GM10847 (cell line): Measurements from ENCODE around the gene ANKS1A.

Source experiments
- POLR2A ChIP-seq: IDR thresholded peaks from 2 replicates; pipeline ENCODE4 v1.6.1; 2011; ENCODE audit not compliant: insufficient read length; ENCODE audit errors: extremely low read depth

The ANKS1A gene

GRCh38 chr6:35080016-35080680, 191.1 kb downstream of the ANKS1A start:
- no peak for TF ChIP-seq POLR2A

GRCh38 chr6:35080821-35081425, 191.9 kb downstream of the ANKS1A start:
- TF ChIP-seq POLR2A, result no peak

GRCh38 chr6:35081426-35081851, 192.4 kb downstream of the ANKS1A start:
- no peak for TF ChIP-seq POLR2A

GRCh38 chr6:35082046-35082732, 193.1 kb downstream of the ANKS1A start:
- TF ChIP-seq POLR2A, result no peak

DNA sequence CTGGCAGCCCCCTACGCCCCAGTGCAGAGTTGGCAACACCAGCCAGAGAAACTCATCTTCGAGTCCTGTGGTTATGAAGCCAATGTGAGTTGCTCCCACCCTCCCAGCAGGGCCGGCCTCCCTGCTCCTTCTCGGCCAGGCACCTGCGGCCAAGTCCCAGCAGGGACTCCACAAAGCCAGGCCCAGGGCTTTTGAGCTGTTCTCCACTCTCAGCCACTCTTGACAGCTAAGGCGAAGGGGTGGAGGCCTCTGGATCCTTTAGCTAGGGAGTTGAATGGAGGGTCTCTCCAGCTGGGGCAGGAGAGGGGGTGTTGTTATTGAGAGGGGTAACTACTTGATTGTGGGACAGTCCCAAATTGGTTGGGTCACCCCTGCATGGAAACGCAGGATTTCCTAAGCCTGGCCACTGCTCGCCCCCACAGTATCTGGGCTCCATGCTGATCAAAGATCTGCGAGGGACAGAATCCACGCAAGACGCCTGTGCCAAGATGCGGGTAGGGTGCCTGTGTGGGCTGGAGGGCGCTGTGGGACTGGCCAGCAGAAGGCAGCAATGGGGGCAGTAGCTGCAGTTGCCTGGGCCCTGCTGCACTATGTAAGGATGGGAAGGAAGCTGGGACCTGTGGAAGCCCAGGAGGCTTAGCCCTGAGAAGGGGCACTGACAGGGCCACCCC, 193.8 kb downstream of the ANKS1A start:
- TF ChIP-seq POLR2A, result no peak

DNA sequence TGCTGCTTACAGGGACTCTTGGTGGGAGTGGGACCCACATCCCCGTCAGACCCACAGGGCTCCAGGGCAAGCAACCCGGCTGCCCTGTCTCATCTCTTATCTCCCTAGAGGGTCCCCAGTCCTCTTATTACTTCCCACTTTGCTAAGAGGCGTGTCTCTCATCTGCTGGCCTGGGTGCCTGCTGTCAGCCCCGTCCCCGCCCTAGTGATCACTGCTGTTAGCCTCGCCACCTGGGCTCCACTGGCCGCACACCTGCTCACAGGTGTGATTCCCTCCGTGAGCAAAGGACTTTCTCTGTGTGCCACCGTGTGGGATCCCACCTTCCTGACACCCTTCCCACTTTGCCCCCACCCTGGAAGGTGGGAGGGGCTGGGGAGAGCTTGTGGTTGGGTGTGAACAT, 194.5 kb downstream of the ANKS1A start:
- no peak for TF ChIP-seq POLR2A

GRCh38 chr6:35084041-35084491, 195.0 kb downstream of the ANKS1A start:
- TF ChIP-seq POLR2A, result no peak

GRCh38 chr6:35084511-35085203, 195.6 kb downstream of the ANKS1A start:
- no peak for TF ChIP-seq POLR2A

DNA sequence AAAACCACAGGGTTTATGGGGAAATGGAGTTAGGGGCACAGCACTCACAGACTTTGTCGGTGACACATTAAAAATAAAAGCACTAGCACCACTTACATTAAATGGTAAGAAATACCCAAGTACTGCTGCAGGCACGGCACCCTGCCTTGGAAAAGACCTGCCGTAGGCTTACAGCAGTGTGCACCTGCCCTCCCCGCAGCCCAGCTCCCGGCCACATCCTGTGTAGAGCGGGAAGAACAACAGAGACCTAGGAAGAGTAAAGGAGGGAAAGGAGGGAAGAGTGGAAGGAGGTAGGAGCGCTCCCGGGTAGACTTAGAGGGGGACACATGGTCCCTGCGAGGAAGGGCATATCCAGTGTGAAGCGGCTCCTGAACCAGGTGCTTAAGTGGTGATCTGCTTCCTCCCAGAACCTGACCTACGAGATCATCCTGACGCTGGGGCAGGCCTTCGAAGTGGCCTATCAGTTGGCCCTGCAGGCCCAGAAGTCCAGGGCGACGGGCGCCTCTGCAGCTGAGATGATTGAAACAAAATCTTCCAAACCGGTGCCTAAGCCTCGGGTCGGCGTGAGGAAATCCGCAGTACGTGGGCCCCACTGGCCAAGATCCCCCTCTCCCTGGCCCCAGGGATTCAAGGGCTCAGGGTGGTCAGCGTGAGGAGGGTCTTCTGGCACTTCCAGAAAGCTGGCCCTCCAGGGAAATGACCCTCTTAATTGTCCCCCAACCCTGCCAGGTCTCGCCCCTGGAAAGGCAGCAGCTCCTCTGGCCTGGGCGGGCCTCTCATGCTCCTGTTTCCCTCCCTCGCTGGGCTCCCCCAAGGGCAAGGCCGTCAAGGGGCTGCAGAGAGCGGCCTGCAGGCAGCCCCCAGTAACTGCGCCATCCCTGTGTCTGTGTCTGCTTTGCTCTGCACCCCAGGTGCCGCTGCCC, 196.6 kb downstream of the ANKS1A start:
- TF ChIP-seq POLR2A, result no peak

DNA sequence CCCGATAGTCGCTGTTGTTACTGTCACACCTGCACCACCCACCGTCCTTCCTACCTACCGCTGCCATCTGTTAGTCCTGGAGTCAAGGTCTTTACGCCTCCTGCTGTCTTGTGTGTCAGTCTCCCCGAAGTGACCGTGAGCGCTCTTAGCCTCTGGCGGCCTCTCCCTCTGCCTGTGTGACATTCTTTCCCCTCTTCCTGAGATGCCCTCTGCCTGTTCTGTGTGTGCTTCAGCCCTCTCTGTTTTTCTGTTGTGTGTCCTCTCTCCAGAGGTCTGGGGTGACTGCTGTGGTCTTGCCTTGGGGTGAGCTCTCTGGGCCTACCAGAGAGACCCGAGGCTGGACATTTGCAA, 197.2 kb downstream of the ANKS1A start:
- no peak for TF ChIP-seq POLR2A

DNA sequence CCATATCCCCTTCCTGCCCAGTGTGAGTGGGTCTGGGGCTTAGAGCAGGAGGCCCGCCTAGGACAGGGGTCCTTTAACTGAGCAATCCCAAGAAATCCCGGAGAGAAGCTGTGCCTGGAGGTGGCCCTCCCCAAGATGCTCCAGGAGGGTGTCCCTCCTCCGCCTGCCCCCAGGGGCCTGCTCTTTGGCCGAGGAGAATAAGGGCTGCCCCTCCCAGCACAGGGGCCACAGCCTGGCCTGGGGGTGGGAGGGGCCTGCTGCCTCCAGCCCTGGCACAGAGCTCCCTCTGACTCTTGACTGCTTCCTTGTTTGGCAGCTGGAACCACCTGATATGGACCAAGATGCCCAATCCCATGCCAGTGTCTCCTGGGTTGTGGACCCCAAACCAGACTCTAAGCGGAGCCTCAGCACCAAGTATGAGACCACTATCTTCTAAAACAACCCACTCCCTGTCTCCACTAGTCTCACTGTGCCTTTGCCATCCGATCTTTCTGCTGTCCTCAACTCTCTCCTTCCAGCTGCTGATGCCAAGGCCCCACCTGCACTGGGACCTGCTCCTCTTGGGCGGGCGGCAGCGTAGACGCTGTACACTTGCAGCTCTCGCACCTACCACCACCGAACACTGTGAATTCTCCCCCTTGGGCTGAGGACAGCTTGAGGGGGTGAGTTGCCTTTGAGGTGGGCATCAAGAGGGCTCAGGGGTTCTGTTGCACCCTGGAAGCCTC, 197.7 kb downstream of the ANKS1A start:
- no peak for TF ChIP-seq POLR2A

GRCh38 chr6:35087361-35088280, 198.6 kb downstream of the ANKS1A start:
- TF ChIP-seq POLR2A, result no peak

DNA sequence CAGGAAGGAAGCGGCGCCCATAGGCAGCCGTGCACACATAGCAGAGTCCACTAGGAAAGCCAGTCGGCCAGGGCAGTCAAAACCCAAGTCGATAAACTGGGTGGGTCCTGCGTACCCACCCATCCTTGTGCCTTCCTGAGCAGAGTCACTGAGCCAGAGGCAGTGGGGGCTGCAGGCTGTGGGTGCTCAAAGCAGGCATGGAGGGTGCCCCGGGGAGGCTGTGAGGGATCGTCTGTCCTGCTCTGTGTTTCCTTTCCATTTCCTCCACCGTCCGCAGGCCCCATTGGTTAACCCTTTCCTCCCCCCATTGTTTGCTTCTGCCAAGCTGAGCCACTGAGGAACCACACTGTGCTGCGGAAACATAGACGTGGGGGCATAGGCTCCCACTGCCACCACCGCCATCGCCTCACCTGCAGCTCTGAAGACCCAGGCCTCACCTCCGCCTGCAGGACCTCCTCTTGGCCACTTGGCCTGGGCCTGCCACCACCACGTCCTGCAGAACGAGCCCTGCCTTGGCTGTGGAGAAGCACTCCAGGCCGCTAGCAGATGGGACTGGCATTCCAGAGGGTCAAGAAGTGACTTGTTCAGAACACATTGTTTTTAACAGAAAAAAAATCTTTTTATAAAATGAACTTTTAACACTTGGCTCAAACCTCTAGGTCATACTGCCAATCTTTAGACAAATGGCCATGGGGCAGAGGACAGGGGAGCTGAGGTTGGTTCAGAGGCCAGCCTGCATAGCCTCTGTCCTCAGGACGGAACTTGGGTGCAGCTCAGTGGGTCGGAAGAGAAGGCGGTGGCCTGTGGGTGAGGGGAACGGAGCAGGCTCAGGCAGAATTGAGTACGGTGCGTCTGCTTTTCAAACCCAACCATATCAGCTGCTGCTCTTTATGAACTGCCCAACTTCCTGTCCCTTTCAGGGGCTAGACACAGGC, 199.5 kb downstream of the ANKS1A start:
- no peak for TF ChIP-seq POLR2A
